ENCODE data around the gene MDP1.
A peak's percentile ranks its signal among the peaks of the same experiment; 100 is the strongest.

MDP1 gene

GRCh38 chr14:24167469-24168114 is 48.3 kb downstream of the MDP1 start:
- DNase-seq (ENCODE audit: insufficient read length, low spot score): no peak
- no peak for TF ChIP-seq SPI1 (IDR thresholded peaks at IDR 0.05; ENCODE audit: low read depth, low read length)
- peak; percentile 79; the same call in 1 of the 2 replicates for TF ChIP-seq POLR2AphosphoS5 (IDR thresholded peaks at IDR 0.05; ENCODE audit: low read depth, low read length)
- TF ChIP-seq TAF1 (IDR thresholded peaks at IDR 0.05; ENCODE audit: low read depth, low read length): no peak
- TF ChIP-seq POLR2A (IDR thresholded peaks at IDR 0.05; ENCODE audit: low read depth, low read length): no peak
- no peak for TF ChIP-seq PAX5 (IDR thresholded peaks at IDR 0.05; ENCODE audit: insufficient read depth, low read length, severe bottlenecking)
- no peak for TF ChIP-seq POU2F2 (IDR thresholded peaks at IDR 0.05; ENCODE audit: low read depth, low read length)
- no peak for FAIRE-seq

GRCh38 chr14:24165785-24166184 is 50.1 kb downstream of the MDP1 start:
- DNase-seq (ENCODE audit: insufficient read length, low spot score) (no peak), FAIRE-seq (no peak)
- no peak for TF ChIP-seq POU2F2 (IDR thresholded peaks at IDR 0.05; ENCODE audit: low read depth, low read length)
- TF ChIP-seq PAX5 (IDR thresholded peaks at IDR 0.05; ENCODE audit: insufficient read depth, low read length, severe bottlenecking): no peak
- no peak for TF ChIP-seq SPI1 (IDR thresholded peaks at IDR 0.05; ENCODE audit: low read depth, low read length)
- no peak for TF ChIP-seq POLR2AphosphoS5 (IDR thresholded peaks at IDR 0.05; ENCODE audit: low read depth, low read length)
- no peak for TF ChIP-seq POLR2A (IDR thresholded peaks at IDR 0.05; ENCODE audit: low read depth, low read length)
- TF ChIP-seq TAF1 (IDR thresholded peaks at IDR 0.05; ENCODE audit: low read depth, low read length): no peak

- TF ChIP-seq PAX5 (IDR thresholded peaks at IDR 0.05; ENCODE audit: insufficient read depth, low read length, severe bottlenecking): no peak
- TF ChIP-seq TAF1 (IDR thresholded peaks at IDR 0.05; ENCODE audit: low read depth, low read length): no peak
- no peak for TF ChIP-seq SPI1 (IDR thresholded peaks at IDR 0.05; ENCODE audit: low read depth, low read length)
- TF ChIP-seq POLR2AphosphoS5 (IDR thresholded peaks at IDR 0.05; ENCODE audit: low read depth, low read length): no peak
- no peak for TF ChIP-seq POLR2A (IDR thresholded peaks at IDR 0.05; ENCODE audit: low read depth, low read length)
- no peak for TF ChIP-seq POU2F2 (IDR thresholded peaks at IDR 0.05; ENCODE audit: low read depth, low read length)
- no peak for DNase-seq (ENCODE audit: insufficient read length, low spot score)
- no peak for FAIRE-seq
These were observed 51.3 kb downstream of the MDP1 start for GRCh38 chr14:24164518-24164991.
